ENCODE data around the gene PLEKHM2.

GRCh38 chr1:15758343-15758931 is 74.3 kb downstream of the PLEKHM2 start, which contains the start of gene FBLIM1:
- TF ChIP-seq POU6F1 (CRISPR knock-in tag; IDR thresholded peaks at IDR 0.05; ENCODE audit: borderline replicate concordance, low read depth) (no peak), ZFP3 (CRISPR knock-in tag; IDR thresholded peaks at IDR 0.05) (no peak), ZFP30 (CRISPR knock-in tag; IDR thresholded peaks at IDR 0.05) (no peak), TSHZ2 (CRISPR knock-in tag; IDR thresholded peaks at IDR 0.05) (no peak)
